ENCODE data around the gene C1orf216.
"Not testable (repeated sequence)": the region's sequence is repeated elsewhere in the genome, so short reads cannot be mapped to it uniquely, and the experiment has no call there.

The C1orf216 gene

GRCh38 chr1:35706846-35707600, 11.7 kb downstream of the C1orf216 start:
- peak; percentile 22 for DNase-seq (ENCODE audit: low read depth)

- DNase-seq (ENCODE audit: low read depth) = no peak
Measured at GRCh38 chr1:35702508-35702907, 16.2 kb downstream of the C1orf216 start.

- DNase-seq (ENCODE audit: low read depth) = not testable (repeated sequence)
Measured at GRCh38 chr1:35699152-35699551, 19.5 kb downstream of the C1orf216 start.

- no peak for DNase-seq (ENCODE audit: low read depth)
Measured at GRCh38 chr1:35692317-35692716, 26.4 kb downstream of the C1orf216 start.

- no peak for DNase-seq (ENCODE audit: low read depth)
Measured at GRCh38 chr1:35691571-35692220, 27.0 kb downstream of the C1orf216 start.

GRCh38 chr1:35691080-35691479, 27.6 kb downstream of the C1orf216 start:
- DNase-seq (ENCODE audit: low read depth) = no peak

- not testable (repeated sequence) for DNase-seq (ENCODE audit: low read depth)
Measured at GRCh38 chr1:35690103-35690502, 28.6 kb downstream of the C1orf216 start.

- DNase-seq (ENCODE audit: low read depth) = no peak
Measured at GRCh38 chr1:35688161-35688560, 30.5 kb downstream of the C1orf216 start.

GRCh38 chr1:35683012-35683411, 35.7 kb downstream of the C1orf216 start:
- DNase-seq (ENCODE audit: low read depth) = no peak

GRCh38 chr1:35680271-35680670, 38.4 kb downstream of the C1orf216 start:
- no peak for DNase-seq (ENCODE audit: low read depth)

GRCh38 chr1:35675773-35676172, 42.9 kb downstream of the C1orf216 start:
- no peak for DNase-seq (ENCODE audit: low read depth)

GRCh38 chr1:35674111-35674510, 44.6 kb downstream of the C1orf216 start:
- no peak for DNase-seq (ENCODE audit: low read depth)

GRCh38 chr1:35672116-35672515, 46.6 kb downstream of the C1orf216 start:
- DNase-seq (ENCODE audit: low read depth) = no peak

GRCh38 chr1:35668506-35668905, 50.2 kb downstream of the C1orf216 start:
- DNase-seq (ENCODE audit: low read depth) = no peak

- DNase-seq (ENCODE audit: low read depth) = no peak
Measured at GRCh38 chr1:35666916-35667315, 51.8 kb downstream of the C1orf216 start.

- DNase-seq (ENCODE audit: low read depth) = no peak
Measured at GRCh38 chr1:35666216-35666615, 52.5 kb downstream of the C1orf216 start.
